Stomach (tissue), 9 donors: ENCODE results near the gene ITPKA. TPM values are rescaled to one million over a fixed set of nuclear protein-coding genes. Genes with fewer than 3 reads are reported as not detected.

Experiments used
- DNase-seq, 2 donors: peaks; one replicate each; pipeline versions ENCODE4 v3.0.0 to v3.0.0-alpha.2; 2013 to 2019
- H3K27ac ChIP-seq, 5 donors: fragments of 200-600 bp in 4 of 5; sonication (generic) in 4 of 5; one replicate each; pipeline ENCODE4 v1.5.1; 2013 to 2019; ENCODE audit warnings: mild to moderate bottlenecking in 1 of 5, moderate library complexity in 1 of 5
- H3K27me3 ChIP-seq, 3 donors: fragments of 200-600 bp; sonication (generic); one replicate each; pipeline ENCODE4 v1.5.1; 2017 to 2019; ENCODE audit warnings: mixed run types in 1 of 3
- H3K36me3 ChIP-seq, 4 donors: fragments of 200-600 bp; sonication (generic); 1 replicate in 3 of 4; 2 replicates in 1 of 4; pipeline ENCODE4 v1.5.1; 2016 to 2019
- H3K4me1 ChIP-seq, 4 donors: fragments of 200-600 bp; sonication (generic); one replicate each; pipeline ENCODE4 v1.5.1; 2016 to 2019
- H3K4me3 ChIP-seq, 4 donors: fragments of 200-600 bp; sonication (generic) in 3 of 4; one replicate each; pipeline ENCODE4 v1.5.1; 2016 to 2019; ENCODE audit warnings: mild to moderate bottlenecking in 1 of 4
- H3K9me3 ChIP-seq, 4 donors: fragments of 200-600 bp; sonication (generic); one replicate each; pipeline ENCODE4 v1.5.1; 2016 to 2019
- CTCF ChIP-seq, 7 experiments: fragments of 450-650 bp in 4 of 7; fragments of 200-600 bp in 3 of 7; sonication (generic) in 3 of 7; IDR thresholded peaks; one replicate each; pipeline ENCODE4 v1.5.1; 2016 to 2019; ENCODE audit warnings: antibody characterized with exemption in 7 of 7, control low read depth in 2 of 7, mild to moderate bottlenecking in 1 of 7
- EP300 ChIP-seq: sonication (generic); formaldehyde crosslinking; IDR thresholded peaks from one replicate; pipeline ENCODE4 v1.6.1; 2017; ENCODE audit warnings: antibody characterized with exemption
- POLR2A ChIP-seq, 4 donors: fragments of 450-650 bp; IDR thresholded peaks; one replicate each; pipeline ENCODE4 v1.6.1; 2016; ENCODE audit warnings: antibody characterized with exemption in 4 of 4, control low read depth in 2 of 4, mild to moderate bottlenecking in 1 of 4, moderate library complexity in 1 of 4
- POLR2AphosphoS5 ChIP-seq, 3 donors: sonication (generic); formaldehyde crosslinking; IDR thresholded peaks; one replicate each; pipeline ENCODE4 v1.6.1; 2016; ENCODE audit warnings: antibody characterized with exemption in 3 of 3
- WGBS, 5 donors: extraction: QIAGEN DNeasy Blood & Tissue Kit in 3 of 5; methylation state at CpG; one replicate each; pipeline versions ENCODE4 v1.1.5 to v1.1.7; 2013 to 2018; 5-methylcytosine and 5-hydroxymethylcytosine counted together
- intact Hi-C: fragments of 100-400 bp; cut with DNase I; formaldehyde crosslinking; loops from one replicate; pipeline ENCODE4 v1.15.1; 2023; ENCODE audit warnings: low total_unique reads
- polyA plus RNA-seq, 3 donors: library from polyadenylated mRNA; stranded (reverse); fragments of 200-250 nt; gene quantifications; one replicate each; pipeline ENCODE4 v1.2.3, GENCODE V29; 2013
- total RNA-seq, 5 donors: library from RNA; depleted of rRNA; stranded (reverse); fragments of >200 nt; gene quantifications; one replicate each; pipeline versions ENCODE4 v1.1.0 to v1.2.3, GENCODE V29; 2014 to 2016
- donor health status: healthy with polysubstance abuse.
- donor health status: Bipolar disorder and iron deficiency.
- donor health status: healthy.

The ITPKA gene
- total and polyA plus RNA-seq, 8 donors = 3.0 to 308 (median 30.4) TPM

- no peaks in the 10 kb centered on the region for H3K36me3 ChIP-seq
- H3K27ac ChIP-seq = no peak overlapping the region
- 51 to 69% (median 57%) methylated on average over 4 of the region's 4 CpGs for WGBS, 5 donors
- H3K4me1 ChIP-seq = peaks cover 28 to 35% (median 29%) of the 10 kb centered on the region in 4 donors
- DNase-seq = no peak
- no peak overlapping the region for H3K4me3 ChIP-seq
- peaks cover 0 to 58% (median 18%) of the 10 kb centered on the region in 3 donors for H3K27me3 ChIP-seq
- no peak for TF ChIP-seq EP300
- TF ChIP-seq POLR2A (IDR thresholded peaks at IDR 0.05) = no peak
- TF ChIP-seq CTCF (IDR thresholded peaks at IDR 0.05) = no peak
- no peaks in the 10 kb centered on the region for H3K9me3 ChIP-seq
- intact Hi-C loops = no loop called here
These were observed 3.3 kb upstream of the ITPKA start for GRCh38 chr15:41490355-41490754.

DNA sequence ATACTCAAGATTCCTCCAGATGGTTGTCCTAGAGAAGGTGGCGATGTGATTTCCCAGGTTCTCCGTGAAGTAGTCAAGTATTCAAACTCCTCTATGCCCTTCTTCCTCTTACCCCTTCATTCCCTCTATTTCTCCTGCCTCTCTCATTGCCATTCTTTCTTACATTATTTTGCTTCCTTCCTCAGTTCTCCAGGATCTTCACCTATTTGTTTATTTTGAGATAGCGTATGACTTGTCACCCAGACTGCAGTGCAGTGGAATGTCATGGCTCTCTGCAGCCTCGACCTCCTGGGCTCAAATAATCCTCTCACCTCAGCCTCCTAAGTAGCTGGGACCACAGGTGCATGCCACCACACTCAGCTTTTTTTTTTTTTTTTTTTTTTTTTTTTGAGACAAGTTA is 1.8 kb upstream of the ITPKA start:
- no peak for DNase-seq
- Histone ChIP-seq H3K27ac (no peak overlapping the region), H3K27me3 (peaks cover 0 to 68% (median 22%) of the 10 kb centered on the region in 3 donors), H3K4me1 (peaks cover 42 to 48% (median 44%) of the 10 kb centered on the region in 4 donors), H3K36me3 (no peaks in the 10 kb centered on the region), H3K4me3 (no peak overlapping the region), H3K9me3 (no peaks in the 10 kb centered on the region)
- WGBS, 5 donors = 76 to 92% (median 79%) methylated on average over 4 of the region's 4 CpGs
- TF ChIP-seq EP300 (no peak), POLR2AphosphoS5 (IDR thresholded peaks at IDR 0.05) (no peak), CTCF (IDR thresholded peaks at IDR 0.05) (no peak), POLR2A (IDR thresholded peaks at IDR 0.05) (no peak)
- intact Hi-C loops = no loop called here

GRCh38 chr15:41492597-41493204 is 973 bp upstream of the ITPKA start:
- Histone ChIP-seq H3K4me3 (peak overlapping the region; percentile 58 to 76 (median 66)), H3K36me3 (no peaks in the 10 kb centered on the region), H3K9me3 (no peaks in the 10 kb centered on the region), H3K27ac (peak overlapping the region; percentile 76 to 91 (median 85)), H3K4me1 (peaks cover 42 to 51% (median 44%) of the 10 kb centered on the region in 4 donors), H3K27me3 (peaks cover 0 to 75% (median 22%) of the 10 kb centered on the region in 3 donors)
- no peak for DNase-seq
- no peak for TF ChIP-seq POLR2AphosphoS5 (IDR thresholded peaks at IDR 0.05)
- no peak for TF ChIP-seq POLR2A (IDR thresholded peaks at IDR 0.05)
- TF ChIP-seq CTCF (IDR thresholded peaks at IDR 0.05) = no peak
- TF ChIP-seq EP300 = no peak
- 4 to 10% (median 9%) methylated on average over 15 of the region's 15 CpGs for WGBS, 5 donors
- intact Hi-C loops = no loop called here

DNA sequence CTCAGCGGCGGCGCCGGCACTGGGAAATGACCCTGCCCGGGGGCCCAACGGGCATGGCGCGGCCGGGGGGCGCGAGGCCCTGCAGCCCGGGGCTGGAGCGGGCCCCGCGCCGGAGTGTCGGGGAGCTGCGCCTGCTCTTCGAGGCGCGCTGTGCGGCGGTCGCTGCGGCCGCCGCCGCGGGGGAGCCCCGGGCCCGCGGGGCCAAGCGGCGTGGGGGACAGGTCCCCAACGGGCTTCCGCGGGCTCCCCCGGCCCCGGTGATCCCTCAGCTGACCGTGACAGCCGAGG is 172 bp downstream of the ITPKA start:
- Histone ChIP-seq H3K9me3 (no peaks in the 10 kb centered on the region), H3K4me1 (peaks cover 42 to 51% (median 44%) of the 10 kb centered on the region in 4 donors), H3K36me3 (no peaks in the 10 kb centered on the region), H3K27me3 (peaks cover 0 to 78% (median 22%) of the 10 kb centered on the region in 3 donors), H3K27ac (peak overlapping the region; percentile 76 to 91 (median 85)), H3K4me3 (peak overlapping the region; percentile 58 to 76 (median 66))
- TF ChIP-seq POLR2A (IDR thresholded peaks at IDR 0.05) (no peak), CTCF (IDR thresholded peaks at IDR 0.05) (no peak)
- 0 to 1% (median 1%) methylated on average over 5 to 41 of the region's 41 CpGs for WGBS, 5 donors
- intact Hi-C loops = no loop called here
- no peak for DNase-seq
